ENCODE results near the gene PPP4R4. TPM values are rescaled to one million over a fixed set of nuclear protein-coding genes. Genes with fewer than 3 reads are reported as not detected.

Gene PPP4R4
- total RNA-seq, 1 experiment from 2014 or later = 3.9 TPM

DNA sequence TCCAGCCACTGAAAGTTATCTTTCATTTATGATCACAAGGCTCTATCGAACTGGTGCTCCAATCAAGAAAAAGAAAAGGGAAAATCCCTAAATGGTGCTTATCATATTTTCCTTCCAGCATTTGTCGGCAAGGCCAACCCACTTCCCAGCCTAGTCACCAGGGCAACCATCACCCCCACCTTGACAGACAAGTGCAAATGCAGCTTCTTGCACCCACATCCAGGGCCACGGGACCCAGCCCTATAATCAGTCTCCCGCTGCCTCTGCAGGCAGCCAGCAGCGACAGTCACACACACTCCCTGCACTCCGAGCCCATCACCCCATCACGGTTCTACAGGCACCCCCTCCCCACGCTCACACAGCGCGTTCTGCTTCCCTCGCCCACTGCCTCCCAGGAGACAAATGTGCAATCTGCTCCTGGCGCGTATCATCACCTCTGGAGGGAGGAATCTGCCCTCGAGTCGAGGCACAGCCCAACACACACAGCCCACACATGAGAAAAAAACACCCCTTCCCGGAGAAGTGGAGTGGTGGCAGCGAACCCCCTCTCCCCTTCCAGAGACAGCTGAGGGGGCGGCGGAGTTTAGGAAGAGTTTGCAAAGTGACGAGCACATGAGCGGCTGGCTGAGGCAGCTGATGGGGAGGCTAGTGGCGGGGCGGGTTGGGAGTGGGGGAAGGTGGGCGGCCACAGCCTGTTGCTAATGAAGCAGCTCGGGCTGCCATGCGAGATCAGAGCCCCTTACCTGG lies 9.3 kb upstream of the PPP4R4 start:
- peaks cover 4% of the 10 kb centered on the region for H3K27me3 Mint-ChIP-seq (ENCODE audit: low read depth)
- H3K4me1 Mint-ChIP-seq = peaks cover 20 to 24% of the 10 kb centered on the region in 2 experiments
- WGBS (ENCODE audit: extremely low coverage, insufficient read length, low lambda C conversion rate) = no CpG with 5 or more reads among the region's 26 CpGs

More for the DNA sequence above, 9.3 kb upstream of the PPP4R4 start:
- Mint-ChIP-seq H3K27ac (peak overlapping the region; percentile 3 to 46 (median 32); a peak in 2 of 7 replicates), H3K4me3 (peak overlapping the region in 1 of 2 experiments; percentile 25; a peak in 2 of 5 replicates), H3K36me3 (ENCODE audit: insufficient read depth in 1 of 3, low read depth in 3 of 3) (no peaks in the 10 kb centered on the region), H3K9me3 (no peaks in the 10 kb centered on the region)
- Histone ChIP-seq H2BK120ac (ENCODE audit: low read depth, low read length, poor library complexity, severe bottlenecking) (no peak overlapping the region), H3K9me3 (ENCODE audit: control insufficient read depth, low read depth, low read length) (no peaks in the 10 kb centered on the region), H2BK15ac (ENCODE audit: low read depth, low read length) (no peak overlapping the region), H4K20me1 (ENCODE audit: control insufficient read depth, insufficient read depth, insufficient read length) (no peaks in the 10 kb centered on the region), H4K5ac (ENCODE audit: insufficient read length, low read depth, low read length) (no peak overlapping the region), H4K8ac (replicated peaks; ENCODE audit: insufficient read length, low read depth, low read length) (no peak overlapping the region), H3K79me2 (ENCODE audit: insufficient read depth, low read length) (no peaks in the 10 kb centered on the region), H3K14ac (ENCODE audit: insufficient read depth, low read length) (no peak overlapping the region), H2BK5ac (ENCODE audit: insufficient read length, low read length) (no peak overlapping the region), H2BK12ac (ENCODE audit: insufficient read length, low read depth, low read length) (no peak overlapping the region), H3K56ac (ENCODE audit: insufficient read length, low read depth, low read length) (no peak overlapping the region), H3K23me2 (ENCODE audit: insufficient read length, low read depth, low read length, poor library complexity, severe bottlenecking) (no peaks in the 10 kb centered on the region), H3T11ph (ENCODE audit: low read length) (no peak overlapping the region), H2AFZ (ENCODE audit: low read length) (no peak overlapping the region), H3K18ac (ENCODE audit: insufficient read length, low read depth, low read length) (peak overlapping the region; percentile 21), H3K4me2 (ENCODE audit: insufficient read depth, insufficient read length, low read length) (peak overlapping the region; percentile 25), H2AK5ac (ENCODE audit: insufficient read length, low read length) (no peak overlapping the region), H2BK20ac (ENCODE audit: low read depth, low read length, poor library complexity, severe bottlenecking) (no peak overlapping the region), H3K4ac (ENCODE audit: low read depth, low read length) (no peak overlapping the region), H3K9ac (ENCODE audit: extremely low read depth, insufficient read length, low read length) (no peak overlapping the region), H4K91ac (ENCODE audit: insufficient read length, low read depth, low read length) (no peak overlapping the region), H3K79me1 (ENCODE audit: insufficient read depth, low read depth, low read length, poor library complexity, severe bottlenecking) (no peaks in the 10 kb centered on the region), H3K27me3 (ENCODE audit: insufficient read depth, low read length) (no peaks in the 10 kb centered on the region), H3K4me1 (ENCODE audit: insufficient read depth, low read length) (0 out of 2 replicates have a peak, but pooled peaks cover 2% of the 10 kb centered on the region), H3K27ac (ENCODE audit: insufficient read length, low read depth, low read length) (no peak overlapping the region), H3K23ac (ENCODE audit: insufficient read length, low read depth, low read length) (no peak overlapping the region)
- TF ChIP-seq, protein P1, sequence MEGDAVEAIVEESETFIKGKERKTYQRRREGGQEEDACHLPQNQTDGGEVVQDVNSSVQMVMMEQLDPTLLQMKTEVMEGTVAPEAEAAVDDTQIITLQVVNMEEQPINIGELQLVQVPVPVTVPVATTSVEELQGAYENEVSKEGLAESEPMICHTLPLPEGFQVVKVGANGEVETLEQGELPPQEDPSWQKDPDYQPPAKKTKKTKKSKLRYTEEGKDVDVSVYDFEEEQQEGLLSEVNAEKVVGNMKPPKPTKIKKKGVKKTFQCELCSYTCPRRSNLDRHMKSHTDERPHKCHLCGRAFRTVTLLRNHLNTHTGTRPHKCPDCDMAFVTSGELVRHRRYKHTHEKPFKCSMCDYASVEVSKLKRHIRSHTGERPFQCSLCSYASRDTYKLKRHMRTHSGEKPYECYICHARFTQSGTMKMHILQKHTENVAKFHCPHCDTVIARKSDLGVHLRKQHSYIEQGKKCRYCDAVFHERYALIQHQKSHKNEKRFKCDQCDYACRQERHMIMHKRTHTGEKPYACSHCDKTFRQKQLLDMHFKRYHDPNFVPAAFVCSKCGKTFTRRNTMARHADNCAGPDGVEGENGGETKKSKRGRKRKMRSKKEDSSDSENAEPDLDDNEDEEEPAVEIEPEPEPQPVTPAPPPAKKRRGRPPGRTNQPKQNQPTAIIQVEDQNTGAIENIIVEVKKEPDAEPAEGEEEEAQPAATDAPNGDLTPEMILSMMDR (conservative IDR thresholded peaks at IDR 0.05) = no peak
- peak; percentile 47 for DNase-seq
